Measurements from ENCODE around the gene SMAD3.
"Not testable (repeated sequence)": the region's sequence is repeated elsewhere in the genome, so short reads cannot be mapped to it uniquely, and the experiment has no call there.

SMAD3 gene

GRCh38 chr15:67065531-67066005, at the start of gene SMAD3:
SMAD3 (plus strand) TSS chr15:67065602; CDS start chr15:67066155, 553 bp downstream.
- DNase-seq (ENCODE audit: low read depth in 2 of 2) = peak; percentile 33 to 47

- DNase-seq (ENCODE audit: low read depth in 2 of 2) = no peak
Observed at GRCh38 chr15:67017311-67017710, 48.1 kb upstream of the SMAD3 start.

- no peak for DNase-seq (ENCODE audit: low read depth in 2 of 2)
Observed at GRCh38 chr15:67018026-67018425, 47.4 kb upstream of the SMAD3 start.

GRCh38 chr15:67018441-67018840, 47.0 kb upstream of the SMAD3 start:
- no peak for DNase-seq (ENCODE audit: low read depth in 2 of 2)

GRCh38 chr15:67019069-67019468, 46.3 kb upstream of the SMAD3 start:
- no peak for DNase-seq (ENCODE audit: low read depth in 2 of 2)

GRCh38 chr15:67019884-67020520, 45.4 kb upstream of the SMAD3 start:
- no peak for DNase-seq (ENCODE audit: low read depth in 2 of 2)

- not testable (repeated sequence) for DNase-seq (ENCODE audit: low read depth in 2 of 2)
Observed at GRCh38 chr15:67020668-67021067, 44.7 kb upstream of the SMAD3 start.

- no peak for DNase-seq (ENCODE audit: low read depth in 2 of 2)
Observed at GRCh38 chr15:67021455-67021854, 43.9 kb upstream of the SMAD3 start.

- DNase-seq (ENCODE audit: low read depth in 2 of 2) = no peak
Observed at GRCh38 chr15:67022587-67023105, 42.8 kb upstream of the SMAD3 start.

GRCh38 chr15:67023517-67024313, 41.7 kb upstream of the SMAD3 start:
- DNase-seq (ENCODE audit: low read depth in 2 of 2) = no peak

- no peak for DNase-seq (ENCODE audit: low read depth in 2 of 2)
Observed at GRCh38 chr15:67024314-67024997, 40.9 kb upstream of the SMAD3 start.

GRCh38 chr15:67024998-67025368, 40.4 kb upstream of the SMAD3 start:
- no peak for DNase-seq (ENCODE audit: low read depth in 2 of 2)

GRCh38 chr15:67025719-67026609, 39.4 kb upstream of the SMAD3 start:
- DNase-seq (ENCODE audit: low read depth in 2 of 2) = no peak

- DNase-seq (ENCODE audit: low read depth in 2 of 2) = no peak
Observed at GRCh38 chr15:67026610-67026967, 38.8 kb upstream of the SMAD3 start.

GRCh38 chr15:67028440-67028839, 37.0 kb upstream of the SMAD3 start:
- DNase-seq (ENCODE audit: low read depth in 2 of 2) = not testable (repeated sequence)

GRCh38 chr15:67030036-67030762, 35.2 kb upstream of the SMAD3 start:
- no peak for DNase-seq (ENCODE audit: low read depth in 2 of 2)

- no peak for DNase-seq (ENCODE audit: low read depth in 2 of 2)
Observed at GRCh38 chr15:67031331-67031730, 34.1 kb upstream of the SMAD3 start.

GRCh38 chr15:67032608-67033007, 32.8 kb upstream of the SMAD3 start:
- DNase-seq (ENCODE audit: low read depth in 2 of 2) = no peak

GRCh38 chr15:67033012-67033411, 32.4 kb upstream of the SMAD3 start:
- no peak for DNase-seq (ENCODE audit: low read depth in 2 of 2)

GRCh38 chr15:67033571-67034044, 31.8 kb upstream of the SMAD3 start:
- DNase-seq (ENCODE audit: low read depth in 2 of 2) = no peak

GRCh38 chr15:67035886-67036285, 29.5 kb upstream of the SMAD3 start:
- no peak for DNase-seq (ENCODE audit: low read depth in 2 of 2)
